GM21576 (cell line): ENCODE results near the gene GALNT1.

Experiments
- ATAC-seq: cut with Tn5 transposase; IDR thresholded peaks from one replicate; pipeline ENCODE4 v1.9.1; 2021; ENCODE audit warnings: mild to moderate bottlenecking, moderate library complexity; ENCODE audit not compliant: unreplicated experiment

The GALNT1 gene

DNA sequence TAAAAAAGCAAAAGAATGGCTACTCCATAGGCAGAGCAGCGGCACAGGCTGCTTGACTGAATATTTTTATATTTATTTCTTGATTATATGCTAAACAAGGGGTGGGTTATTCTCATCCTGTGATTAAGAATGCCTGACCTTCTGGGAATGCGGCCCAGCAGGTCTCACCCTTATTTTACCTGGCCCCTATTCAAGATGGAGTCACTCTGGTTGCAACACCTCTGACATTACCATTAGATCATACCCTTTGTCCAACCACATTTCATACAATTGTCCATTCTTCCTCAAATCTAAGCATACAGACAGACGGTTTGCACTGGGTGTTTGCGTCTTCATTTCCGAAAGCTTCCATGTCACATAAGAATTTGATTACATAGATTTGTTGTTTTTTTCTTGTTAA lies 168.2 kb downstream of the GALNT1 start:
- ATAC-seq, result no peak

DNA sequence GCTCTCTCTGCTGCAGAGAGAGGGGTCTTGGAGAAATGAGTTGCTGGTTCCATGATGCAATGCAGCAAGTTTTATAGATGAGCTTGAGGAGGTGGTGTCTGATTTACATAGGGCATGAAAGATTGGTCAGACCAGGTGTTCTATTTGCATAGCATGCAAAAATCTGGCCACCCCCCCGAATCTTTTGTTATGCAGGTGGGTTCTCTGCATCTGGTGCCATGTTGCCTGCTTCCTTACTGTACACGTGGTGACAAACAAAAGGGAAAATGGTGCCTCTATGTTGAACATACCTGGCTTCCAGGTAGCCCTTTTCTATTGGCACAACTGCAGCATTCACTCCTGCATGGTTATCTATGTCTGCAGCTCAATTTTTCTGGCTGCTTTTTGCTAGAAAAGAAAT lies 169.4 kb downstream of the GALNT1 start:
- no peak for ATAC-seq

DNA sequence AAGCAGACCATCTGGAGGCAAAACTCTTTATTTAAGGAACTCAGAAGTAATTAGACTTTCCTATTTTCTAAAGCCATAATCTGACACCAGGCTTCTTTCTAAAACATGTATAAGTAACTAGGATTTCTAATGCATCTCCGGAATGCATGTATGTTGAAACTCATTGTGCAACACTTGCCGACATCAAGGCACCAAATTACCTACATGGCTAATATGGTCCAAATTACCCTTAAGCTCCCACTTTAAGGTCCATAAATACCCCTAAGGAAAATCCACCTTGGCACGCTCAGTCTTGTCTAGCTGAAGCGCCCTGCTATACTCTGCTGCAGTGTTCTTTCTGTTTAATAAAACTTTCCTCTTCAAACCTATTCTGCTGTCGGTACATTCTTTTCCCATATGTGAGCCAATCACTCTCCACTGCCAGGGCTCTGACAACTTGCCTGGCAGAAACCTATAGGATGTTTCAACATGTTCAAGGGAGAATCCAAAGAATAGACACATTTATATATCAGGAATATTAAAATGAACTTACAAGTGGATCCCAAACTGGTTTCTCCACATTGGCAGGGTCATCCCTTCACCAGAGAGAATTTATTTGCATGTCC lies 171.9 kb downstream of the GALNT1 start:
- ATAC-seq, result no peak

DNA sequence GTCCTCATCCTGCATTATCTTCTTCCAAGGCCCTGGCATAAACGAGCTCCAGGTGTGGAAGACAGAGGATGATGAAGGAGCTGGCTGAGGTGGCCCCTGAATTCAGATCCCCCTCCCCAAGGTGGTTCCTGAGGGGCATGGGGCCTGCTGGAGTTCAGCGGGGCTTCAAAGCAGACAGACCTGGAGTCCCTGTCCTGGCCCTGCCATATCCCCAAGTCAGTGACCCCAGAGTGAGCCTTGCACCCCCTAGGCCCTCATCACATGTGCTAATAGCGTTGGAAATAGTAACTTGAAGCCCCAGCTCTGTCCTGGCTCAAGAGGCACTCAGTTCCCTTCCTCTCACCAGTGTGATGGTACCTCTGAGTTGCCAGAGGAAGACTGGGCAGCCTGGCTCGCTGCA lies 172.9 kb downstream of the GALNT1 start:
- ATAC-seq, result no peak

DNA sequence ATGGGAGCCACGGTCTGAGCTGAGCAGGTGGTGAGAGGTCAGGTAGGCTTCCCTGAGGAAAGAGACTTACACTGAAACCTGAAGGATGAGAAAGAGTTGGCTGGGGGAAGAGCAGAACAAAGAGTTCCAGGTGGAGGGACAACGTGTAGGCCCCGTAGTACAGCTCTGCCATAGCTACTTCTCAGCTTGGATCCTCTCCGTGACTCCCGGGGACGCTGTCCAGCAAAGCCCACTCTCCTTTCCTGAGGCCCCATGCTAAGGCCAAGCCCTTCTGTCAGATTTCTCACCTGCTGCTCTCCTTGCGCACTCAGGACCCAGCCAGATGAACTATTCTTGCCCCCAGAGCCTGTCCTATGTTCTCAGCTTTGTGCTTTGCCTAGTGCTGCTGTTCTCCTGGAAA lies 173.8 kb downstream of the GALNT1 start:
- ATAC-seq, result no peak

DNA sequence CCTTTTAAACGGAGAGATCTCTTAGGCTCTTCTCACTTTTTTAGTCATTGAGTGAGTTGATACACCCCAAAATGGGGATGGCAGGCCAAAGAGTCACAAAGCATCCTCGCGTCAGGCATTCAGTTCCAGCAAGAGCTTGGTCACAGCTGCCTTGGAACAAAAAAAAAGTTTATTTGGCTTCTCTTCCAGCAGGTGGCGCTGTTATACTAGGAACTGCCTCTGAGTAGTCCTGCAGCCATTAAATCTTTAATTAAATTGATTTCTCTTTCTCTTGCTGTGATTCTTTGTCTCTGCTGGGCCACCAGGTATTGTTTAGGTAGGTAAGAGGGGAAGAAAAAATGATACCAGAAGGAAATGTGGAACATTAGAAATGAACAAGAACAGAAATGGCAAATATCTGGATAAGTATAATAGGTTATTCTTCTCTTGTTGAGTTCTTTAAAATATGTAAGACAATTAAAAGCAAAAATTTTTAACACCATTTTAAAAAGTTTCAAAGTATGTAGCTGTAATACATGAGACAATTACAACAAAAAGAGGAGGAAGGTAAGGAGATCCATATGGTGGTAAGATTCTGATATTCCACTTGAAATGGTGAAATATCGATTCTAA lies 175.1 kb downstream of the GALNT1 start:
- ATAC-seq, result no peak
